Measurements from ENCODE around the gene CFAP74.
A peak's percentile ranks its signal among the peaks of the same experiment; 100 is the strongest.

Gene CFAP74

DNA sequence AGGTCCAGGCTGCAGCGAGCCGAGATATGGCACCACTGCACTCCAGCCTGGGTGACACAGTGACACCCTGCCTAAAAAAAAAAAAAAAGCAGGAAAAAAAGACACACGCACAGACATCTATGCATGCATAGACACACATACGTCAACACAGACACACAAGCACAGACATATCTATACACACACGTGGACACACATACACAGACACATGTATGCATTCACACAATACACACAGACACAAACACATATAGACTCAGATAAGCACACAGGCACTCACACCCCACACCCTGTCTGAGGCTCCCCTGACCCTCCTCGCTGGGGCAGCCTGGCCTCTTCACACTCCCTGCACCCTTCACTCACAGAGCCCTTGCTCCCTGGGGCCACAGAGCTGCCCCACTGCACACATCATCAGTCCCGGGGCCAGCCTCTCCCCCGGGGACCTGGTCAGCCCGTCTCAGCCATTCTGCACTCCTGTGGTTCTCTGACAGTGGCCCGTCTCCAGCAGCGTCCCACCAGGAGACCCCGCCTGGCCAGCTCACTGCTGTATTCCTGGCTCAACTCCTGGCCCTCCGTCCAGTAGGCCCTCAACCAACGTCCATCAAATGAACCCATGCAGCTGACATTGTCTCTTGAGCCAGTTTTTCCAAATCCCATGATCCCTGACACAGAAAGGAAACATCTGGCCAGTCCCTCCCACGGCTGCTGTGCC is 42.0 kb upstream of the CFAP74 start:
- TF ChIP-seq, protein P1, sequence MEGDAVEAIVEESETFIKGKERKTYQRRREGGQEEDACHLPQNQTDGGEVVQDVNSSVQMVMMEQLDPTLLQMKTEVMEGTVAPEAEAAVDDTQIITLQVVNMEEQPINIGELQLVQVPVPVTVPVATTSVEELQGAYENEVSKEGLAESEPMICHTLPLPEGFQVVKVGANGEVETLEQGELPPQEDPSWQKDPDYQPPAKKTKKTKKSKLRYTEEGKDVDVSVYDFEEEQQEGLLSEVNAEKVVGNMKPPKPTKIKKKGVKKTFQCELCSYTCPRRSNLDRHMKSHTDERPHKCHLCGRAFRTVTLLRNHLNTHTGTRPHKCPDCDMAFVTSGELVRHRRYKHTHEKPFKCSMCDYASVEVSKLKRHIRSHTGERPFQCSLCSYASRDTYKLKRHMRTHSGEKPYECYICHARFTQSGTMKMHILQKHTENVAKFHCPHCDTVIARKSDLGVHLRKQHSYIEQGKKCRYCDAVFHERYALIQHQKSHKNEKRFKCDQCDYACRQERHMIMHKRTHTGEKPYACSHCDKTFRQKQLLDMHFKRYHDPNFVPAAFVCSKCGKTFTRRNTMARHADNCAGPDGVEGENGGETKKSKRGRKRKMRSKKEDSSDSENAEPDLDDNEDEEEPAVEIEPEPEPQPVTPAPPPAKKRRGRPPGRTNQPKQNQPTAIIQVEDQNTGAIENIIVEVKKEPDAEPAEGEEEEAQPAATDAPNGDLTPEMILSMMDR (conservative IDR thresholded peaks at IDR 0.05; ENCODE audit: control insufficient read depth, insufficient read depth, low read depth, low read length) = no peak
- no peak overlapping the region for H3K4me3 ChIP-seq (ENCODE audit: control insufficient read depth, low read depth, low read length)
- DNase-seq (ENCODE audit: low read depth) = peak; percentile 41

DNA sequence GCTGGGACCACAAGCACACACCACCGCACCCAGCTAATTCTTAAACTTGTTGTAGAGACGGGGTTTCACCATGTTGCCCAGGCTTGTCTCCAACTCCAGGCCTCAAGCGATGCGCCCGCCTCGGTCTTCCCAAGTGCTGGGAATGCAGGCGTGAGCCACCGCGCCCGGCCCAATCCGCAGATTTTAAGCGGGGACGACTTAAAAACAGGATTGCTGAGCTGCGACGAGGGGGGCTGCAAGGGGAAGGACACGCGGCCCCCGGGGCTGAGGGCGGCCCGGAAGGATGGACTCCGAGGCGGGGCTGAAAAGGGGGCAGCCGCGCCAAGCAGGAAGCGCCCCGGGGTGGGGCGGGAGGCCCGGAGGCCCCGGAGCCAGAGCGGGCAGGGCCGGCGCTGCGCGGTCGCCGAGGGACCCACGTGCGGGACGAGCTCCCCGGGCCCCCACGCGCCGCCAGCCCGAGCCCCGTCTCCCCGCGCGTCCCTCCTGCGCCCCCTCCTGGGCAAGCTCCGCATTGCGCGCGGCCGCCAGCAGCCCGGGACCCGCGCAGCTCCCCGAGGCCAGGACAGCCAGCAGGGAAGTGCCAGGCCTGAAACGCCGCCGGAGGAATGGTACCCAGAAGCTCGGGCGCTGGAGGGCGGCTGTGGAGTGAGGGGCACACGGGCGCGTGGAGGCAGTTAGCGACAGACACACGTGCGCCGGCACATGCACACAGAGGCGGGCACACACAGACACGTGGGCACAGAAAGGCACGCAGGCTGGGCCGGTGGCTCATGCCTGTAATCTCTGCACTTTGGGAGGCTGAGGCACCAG is 41.1 kb upstream of the CFAP74 start:
- no peak overlapping the region for H3K4me3 ChIP-seq (ENCODE audit: control insufficient read depth, low read depth, low read length)
- peak; percentile 15 for DNase-seq (ENCODE audit: low read depth)
- TF ChIP-seq, protein P1 (conservative IDR thresholded peaks at IDR 0.05; ENCODE audit: control insufficient read depth, insufficient read depth, low read depth, low read length) = no peak

DNA sequence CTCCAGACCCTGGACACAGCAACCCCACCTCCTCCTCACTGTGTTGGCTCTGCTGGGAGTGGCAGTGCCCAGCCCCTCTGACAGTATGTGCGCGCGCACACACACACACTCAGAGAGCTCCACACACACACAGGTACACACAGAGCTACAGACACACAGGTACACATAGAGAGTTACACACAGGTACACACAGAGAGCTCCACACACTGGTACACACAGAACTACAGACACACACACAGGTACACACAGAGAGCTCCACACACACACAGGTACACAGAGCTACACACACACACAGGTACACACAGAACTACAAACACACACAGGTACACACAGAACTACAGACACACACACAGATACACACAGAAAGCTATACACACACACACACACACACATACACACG is 40.3 kb upstream of the CFAP74 start:
- no peak overlapping the region for H3K4me3 ChIP-seq (ENCODE audit: control insufficient read depth, low read depth, low read length)
- no peak for DNase-seq (ENCODE audit: low read depth)
- TF ChIP-seq, protein P1 (conservative IDR thresholded peaks at IDR 0.05; ENCODE audit: control insufficient read depth, insufficient read depth, low read depth, low read length) = no peak

DNA sequence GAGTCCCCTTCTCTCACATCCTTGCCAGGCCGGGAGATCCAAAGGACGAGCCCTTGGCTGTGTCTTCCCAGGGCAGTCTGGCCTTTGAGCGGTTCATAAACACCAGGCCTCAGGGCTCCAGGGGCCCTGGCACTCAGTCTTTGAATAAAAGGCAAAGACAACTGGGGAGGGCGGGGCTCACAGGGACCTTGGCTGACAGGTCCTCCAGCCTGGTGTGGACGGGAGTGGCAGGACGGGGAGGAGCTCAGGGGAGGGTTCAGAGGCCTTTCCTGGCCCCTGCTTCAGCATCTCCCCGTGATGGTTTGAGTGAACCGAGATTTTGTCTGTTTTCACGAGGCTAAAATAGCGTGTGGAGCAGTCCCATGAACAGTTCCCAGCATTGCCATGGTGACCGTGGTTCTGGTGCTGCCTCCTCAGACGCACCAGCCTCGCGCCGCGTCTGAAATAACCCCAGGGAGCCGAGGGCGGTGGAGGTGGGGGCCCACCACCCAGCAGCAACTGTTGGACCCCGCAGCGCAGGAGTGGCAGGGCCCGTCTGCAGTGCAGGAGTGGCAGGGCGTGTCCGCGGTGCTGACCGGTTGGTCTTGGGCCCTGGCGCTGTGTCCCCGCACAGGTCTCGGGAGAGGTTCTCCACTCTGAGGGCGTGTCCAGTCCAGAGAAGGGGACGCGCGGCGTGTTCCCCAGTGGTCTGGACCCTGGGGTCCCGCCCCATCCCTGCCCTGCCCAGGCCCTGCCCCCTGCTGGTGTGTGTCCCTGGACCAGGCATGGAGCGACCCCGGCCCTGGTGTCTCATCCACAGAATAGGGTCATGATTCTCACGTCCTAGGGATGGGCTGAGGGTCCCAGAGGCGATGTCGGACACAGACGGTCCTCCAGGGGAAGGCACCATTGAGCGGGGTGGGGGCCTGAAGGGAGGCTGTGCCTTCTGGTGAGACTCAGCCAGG is 39.5 kb upstream of the CFAP74 start:
- no peak for DNase-seq (ENCODE audit: low read depth)
- TF ChIP-seq, protein P1 (conservative IDR thresholded peaks at IDR 0.05; ENCODE audit: control insufficient read depth, insufficient read depth, low read depth, low read length) = no peak
- H3K4me3 ChIP-seq (ENCODE audit: control insufficient read depth, low read depth, low read length) = no peak overlapping the region

DNA sequence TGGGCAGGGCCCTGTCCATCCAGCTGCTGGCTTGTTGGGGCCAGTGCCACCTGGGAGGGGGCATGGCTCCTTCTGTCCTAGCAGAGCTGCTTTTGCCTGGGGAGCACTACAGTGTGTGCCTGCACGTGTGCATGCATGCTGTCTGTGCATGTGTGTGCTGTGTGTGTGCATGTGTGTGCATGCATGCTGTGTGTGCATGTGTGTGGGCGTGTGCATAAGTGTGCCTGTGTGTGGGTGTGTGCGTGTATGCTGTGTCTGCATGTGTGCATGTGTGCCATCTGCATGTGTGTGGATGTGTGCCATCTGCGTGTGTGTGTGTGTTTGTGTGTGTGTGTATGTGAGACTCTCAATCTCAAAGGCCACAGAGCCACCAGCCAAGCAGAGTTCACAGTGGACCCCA is 38.3 kb upstream of the CFAP74 start:
- no peak for DNase-seq (ENCODE audit: low read depth)
- TF ChIP-seq, protein P1 (conservative IDR thresholded peaks at IDR 0.05; ENCODE audit: control insufficient read depth, insufficient read depth, low read depth, low read length) = no peak
- H3K4me3 ChIP-seq (ENCODE audit: control insufficient read depth, low read depth, low read length) = no peak overlapping the region

DNA sequence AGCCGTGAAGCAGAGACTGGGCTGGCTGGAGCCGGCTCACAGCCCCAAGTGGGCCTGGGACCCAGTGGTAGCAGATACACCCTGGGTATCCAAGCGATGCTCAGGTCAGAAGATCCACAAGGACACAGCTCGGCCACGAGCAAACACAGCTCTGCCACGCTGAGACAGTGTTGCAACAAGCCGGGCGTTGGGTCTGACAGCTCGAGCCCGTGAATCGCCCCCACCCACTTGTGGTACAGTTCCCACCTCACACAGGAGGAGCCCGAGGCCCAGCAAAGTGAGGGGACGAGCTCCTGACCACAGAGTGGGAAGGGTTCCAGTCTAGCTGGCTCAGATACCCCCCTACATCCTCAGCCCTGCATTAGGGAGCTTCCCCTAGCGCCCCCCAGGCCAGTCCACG is 37.7 kb upstream of the CFAP74 start:
- TF ChIP-seq, protein P1 (conservative IDR thresholded peaks at IDR 0.05; ENCODE audit: control insufficient read depth, insufficient read depth, low read depth, low read length) = no peak
- DNase-seq (ENCODE audit: low read depth) = no peak
- H3K4me3 ChIP-seq (ENCODE audit: control insufficient read depth, low read depth, low read length) = no peak overlapping the region

All from fibroblast of mammary gland (primary cell).